Testis (tissue), 3 donors: Measurements from ENCODE around the gene HOXC11. TPM values are rescaled to one million over a fixed set of nuclear protein-coding genes. Genes with fewer than 3 reads are reported as not detected.

Experiments used
- DNase-seq: peaks from one replicate; pipeline ENCODE4 v3.0.0-alpha.2; 2019
- H3K27ac ChIP-seq, 2 donors: fragments of 200-600 bp; sonication (generic); one replicate each; pipeline ENCODE4 v1.5.1; 2019
- H3K27me3 ChIP-seq: fragments of 200-600 bp; sonication (generic); one replicate; pipeline ENCODE4 v1.5.1; 2019
- H3K36me3 ChIP-seq: fragments of 200-600 bp; sonication (generic); one replicate; pipeline ENCODE4 v1.5.1; 2017; ENCODE audit warnings: low read depth; ENCODE audit errors: missing control alignments
- H3K4me1 ChIP-seq: fragments of 200-600 bp; sonication (generic); one replicate; pipeline ENCODE4 v1.5.1; 2019
- H3K4me3 ChIP-seq, 2 donors: fragments of 200-600 bp; sonication (generic); one replicate each; pipeline ENCODE4 v1.5.1; 2017 to 2019
- H3K9me3 ChIP-seq: fragments of 200-600 bp; sonication (generic); one replicate; pipeline ENCODE4 v1.5.1; 2017
- CTCF ChIP-seq, 3 experiments: fragments of 450-650 bp in 2 of 3; fragments of 200-600 bp in 1 of 3; sonication (generic) in 1 of 3; IDR thresholded peaks; one replicate each; pipeline ENCODE4 v1.5.1; 2016 to 2019; ENCODE audit warnings: antibody characterized with exemption in 3 of 3, mild to moderate bottlenecking in 2 of 3, moderate library complexity in 1 of 3
- POLR2A ChIP-seq: fragments of 450-650 bp; IDR thresholded peaks from one replicate; pipeline ENCODE4 v1.6.1; 2017; ENCODE audit warnings: antibody characterized with exemption, mild to moderate bottlenecking, moderate library complexity
- WGBS, 2 donors: methylation state at CpG; one replicate each; pipeline ENCODE4 v1.1.5; 2018; 5-methylcytosine and 5-hydroxymethylcytosine counted together
- intact Hi-C: fragments of 100-400 bp; cut with DNase I; formaldehyde crosslinking; loops from one replicate; pipeline ENCODE4 v1.15.1; 2023; ENCODE audit warnings: low total_unique reads
- polyA plus RNA-seq: library from polyadenylated mRNA; stranded (reverse); fragments of 350-450 nt; fragmentation: Illumina TruSeq; extraction: RNeasy Lipid Tissue Mini Kit (QIAGEN cat#74804); gene quantifications from one replicate; pipeline ENCODE4 v1.2.3, GENCODE V29; 2014; ENCODE audit warnings: low read depth, low replicate concordance; ENCODE audit not compliant: insufficient read depth
- total RNA-seq, 2 donors: library from RNA; depleted of rRNA; stranded (reverse); fragments of >200 nt; gene quantifications; one replicate each; pipeline ENCODE4 v1.2.3, GENCODE V29; 2016

HOXC11 gene
- total and polyA plus RNA-seq, 3 donors from 2014 or later, result 0.18 to 1.1 (median 0.25) TPM

GRCh38 chr12:54017027-54017788 lies 44.3 kb downstream of the HOXC11 start:
- peak overlapping the region; percentile 51 to 72 for H3K4me3 ChIP-seq
- intact Hi-C loops, result no loop called here
- peak overlapping the region; percentile 89 to 95 for H3K27ac ChIP-seq
- TF ChIP-seq POLR2A (no peak), CTCF (IDR thresholded peaks at IDR 0.05) (no peak)
- no peaks in the 10 kb centered on the region for H3K27me3 ChIP-seq
- H3K9me3 ChIP-seq, result no peaks in the 10 kb centered on the region
- WGBS, 2 donors, result 0 to 1% methylated on average over 22 to 24 of the region's 24 CpGs
- DNase-seq, result no peak
- H3K4me1 ChIP-seq, result peaks cover 20% of the 10 kb centered on the region
- no peaks in the 10 kb centered on the region for H3K36me3 ChIP-seq

GRCh38 chr12:54017878-54018467 lies 45.0 kb downstream of the HOXC11 start:
- H3K27me3 ChIP-seq, result no peaks in the 10 kb centered on the region
- WGBS, 2 donors, result 0 to 1% methylated on average over 11 to 33 of the region's 34 CpGs
- intact Hi-C loops, result no loop called here
- H3K4me1 ChIP-seq, result peaks cover 20% of the 10 kb centered on the region
- TF ChIP-seq POLR2A (peak; percentile 39), CTCF (IDR thresholded peaks at IDR 0.05) (no peak)
- no peaks in the 10 kb centered on the region for H3K36me3 ChIP-seq
- H3K27ac ChIP-seq, result peak overlapping the region; percentile 89 to 95
- DNase-seq, result peak; percentile 93
- peak overlapping the region; percentile 51 to 72 for H3K4me3 ChIP-seq
- no peaks in the 10 kb centered on the region for H3K9me3 ChIP-seq

GRCh38 chr12:54018468-54018984 lies 45.6 kb downstream of the HOXC11 start:
- Histone ChIP-seq H3K9me3 (no peaks in the 10 kb centered on the region), H3K4me3 (peak overlapping the region; percentile 51 to 72), H3K4me1 (peaks cover 20% of the 10 kb centered on the region), H3K27me3 (no peaks in the 10 kb centered on the region), H3K27ac (peak overlapping the region; percentile 89 to 95), H3K36me3 (no peaks in the 10 kb centered on the region)
- TF ChIP-seq CTCF (IDR thresholded peaks at IDR 0.05), result no peak
- no peak for TF ChIP-seq POLR2A
- DNase-seq, result peak; percentile 79
- 5 to 6% methylated on average over 20 to 28 of the region's 29 CpGs for WGBS, 2 donors
- intact Hi-C loops, result no loop called here

GRCh38 chr12:54019091-54019811 lies 46.3 kb downstream of the HOXC11 start:
- Histone ChIP-seq H3K4me3 (peak overlapping the region; percentile 51 to 72), H3K4me1 (peaks cover 26% of the 10 kb centered on the region), H3K27me3 (no peaks in the 10 kb centered on the region), H3K9me3 (no peaks in the 10 kb centered on the region), H3K27ac (peak overlapping the region; percentile 89 to 95), H3K36me3 (no peaks in the 10 kb centered on the region)
- TF ChIP-seq CTCF (IDR thresholded peaks at IDR 0.05) (no peak), POLR2A (no peak)
- DNase-seq, result no peak
- intact Hi-C loops, result no loop called here
- 7 to 16% methylated on average over 25 to 43 of the region's 43 CpGs for WGBS, 2 donors
